OCI-LY3 (cell line): ENCODE results near the gene PGAP3.

Experiments
- H2AFZ ChIP-seq: fragments of 200-600, 300-600 bp; shearing (Covaris generic); 2 replicates; pipeline ENCODE4 v1.6.0; 2014; ENCODE audit warnings: antibody characterized with exemption, low read depth, low read length
- H3K27ac ChIP-seq: fragments of 200-600, 300-600 bp; sonication (generic); 2 replicates; pipeline ENCODE4 v1.5.1; 2014; ENCODE audit warnings: mild to moderate bottlenecking, low read length, moderate library complexity, mixed read lengths
- H3K27me3 ChIP-seq: fragments of 200-600, 300-600 bp; sonication (generic); 2 replicates; pipeline ENCODE4 v1.6.1; 2014; ENCODE audit warnings: low read depth, low read length, mixed read lengths
- H3K36me3 ChIP-seq: fragments of 200-600, 300-600 bp; sonication (generic); replicated peaks from 2 replicates; pipeline ENCODE3; 2014; ENCODE audit warnings: low read depth, low read length, mixed read lengths
- H3K4me1 ChIP-seq: fragments of 300-600, 200-600 bp; sonication (generic); 2 replicates; pipeline ENCODE4 v1.6.1; 2014; ENCODE audit warnings: low read length, mixed read lengths
- H3K4me2 ChIP-seq: fragments of 200-600, 300-600 bp; sonication (generic); 2 replicates; pipeline ENCODE4 v1.6.1; 2014; ENCODE audit warnings: low read length, mixed read lengths
- H3K4me3 ChIP-seq: fragments of 300-600, 200-600 bp; sonication (generic); 2 replicates; pipeline ENCODE4 v1.5.1; 2014; ENCODE audit warnings: antibody characterized with exemption, mild to moderate bottlenecking, low read length, moderate library complexity
- H3K79me2 ChIP-seq: fragments of 300-600, 200-600 bp; shearing (Covaris generic); 2 replicates; pipeline ENCODE4 v1.6.1; 2014; ENCODE audit warnings: mild to moderate bottlenecking, low read length, mixed read lengths
- H3K9ac ChIP-seq: fragments of 300-600, 200-600 bp; shearing (Covaris generic); 2 replicates; pipeline ENCODE4 v1.6.0; 2014; ENCODE audit warnings: mild to moderate bottlenecking, low read length, moderate library complexity
- H3K9me3 ChIP-seq: fragments of 200-600, 300-600 bp; shearing (Covaris generic); 2 replicates; pipeline ENCODE4 v1.6.1; 2014; ENCODE audit warnings: low read length, mixed read lengths; ENCODE audit not compliant: insufficient read depth
- H4K20me1 ChIP-seq: fragments of 200-600, 300-600 bp; sonication (generic); 2 replicates; pipeline ENCODE4 v1.6.1; 2016; ENCODE audit warnings: low read length, mixed read lengths; ENCODE audit not compliant: insufficient read depth
- CTCF ChIP-seq: fragments of 200-600, 300-600 bp; sonication (generic); IDR thresholded peaks from 2 replicates; pipeline ENCODE4 v1.5.1; 2014; ENCODE audit warnings: antibody characterized with exemption, low read length, low read depth
- EZH2phosphoT487 ChIP-seq: fragments of 200-600 bp; shearing (Covaris generic); IDR thresholded peaks from 2 replicates; pipeline ENCODE4 v1.6.1; 2018; ENCODE audit warnings: antibody characterized with exemption, mixed run types, low read depth

PGAP3 gene

GRCh38 chr17:39722965-39723848 is 35.4 kb upstream of the PGAP3 start:
- H3K9me3 ChIP-seq = no peaks in the 10 kb centered on the region
- peak overlapping the region; percentile 73 for H3K4me2 ChIP-seq
- peak overlapping the region; percentile 80 for H3K4me3 ChIP-seq
- peaks cover 5% of the 10 kb centered on the region for H3K36me3 ChIP-seq
- no peaks in the 10 kb centered on the region for H4K20me1 ChIP-seq
- H2AFZ ChIP-seq = no peak overlapping the region; the same call in 1 of the 2 replicates
- no peak overlapping the region for H3K27ac ChIP-seq
- H3K9ac ChIP-seq = peak overlapping the region; percentile 56
- TF ChIP-seq CTCF (no peak), EZH2phosphoT487 (no peak)
- H3K4me1 ChIP-seq = peaks cover 6% of the 10 kb centered on the region; the same call in 1 of the 2 replicates
- no peaks in the 10 kb centered on the region for H3K27me3 ChIP-seq
- H3K79me2 ChIP-seq = no peaks in the 10 kb centered on the region

GRCh38 chr17:39722104-39722503 is 34.2 kb upstream of the PGAP3 start:
- Histone ChIP-seq H3K79me2 (no peaks in the 10 kb centered on the region), H3K4me1 (peaks cover 6% of the 10 kb centered on the region; the same call in 1 of the 2 replicates), H3K9ac (no peak overlapping the region), H3K36me3 (no peaks in the 10 kb centered on the region), H3K27me3 (no peaks in the 10 kb centered on the region), H3K9me3 (no peaks in the 10 kb centered on the region), H3K4me2 (no peak overlapping the region), H3K27ac (no peak overlapping the region), H3K4me3 (no peak overlapping the region), H2AFZ (no peak overlapping the region), H4K20me1 (no peaks in the 10 kb centered on the region)
- TF ChIP-seq CTCF (no peak), EZH2phosphoT487 (no peak)

GRCh38 chr17:39719563-39720355 is 31.9 kb upstream of the PGAP3 start:
- no peaks in the 10 kb centered on the region for H3K9me3 ChIP-seq
- TF ChIP-seq CTCF = no peak

GRCh38 chr17:39717660-39718059 is 29.8 kb upstream of the PGAP3 start:
- H3K4me1 ChIP-seq = peaks cover 16% of the 10 kb centered on the region
- H3K27ac ChIP-seq = no peak overlapping the region
- no peaks in the 10 kb centered on the region for H3K9me3 ChIP-seq
- no peaks in the 10 kb centered on the region for H3K27me3 ChIP-seq
- no peaks in the 10 kb centered on the region for H3K36me3 ChIP-seq
- H2AFZ ChIP-seq = no peak overlapping the region
- no peak overlapping the region for H3K9ac ChIP-seq
- no peak for TF ChIP-seq CTCF
- TF ChIP-seq EZH2phosphoT487 = no peak
- H3K4me2 ChIP-seq = no peak overlapping the region
- no peak overlapping the region for H3K4me3 ChIP-seq
- H3K79me2 ChIP-seq = no peaks in the 10 kb centered on the region
- no peaks in the 10 kb centered on the region for H4K20me1 ChIP-seq

More at GRCh38 chr17:39719563-39720355, 31.9 kb upstream of the PGAP3 start:
- Histone ChIP-seq H3K9ac (no peak overlapping the region), H3K79me2 (no peaks in the 10 kb centered on the region), H3K4me1 (peaks cover 22% of the 10 kb centered on the region), H3K27me3 (no peaks in the 10 kb centered on the region), H3K4me2 (no peak overlapping the region), H3K4me3 (no peak overlapping the region), H4K20me1 (no peaks in the 10 kb centered on the region), H3K36me3 (no peaks in the 10 kb centered on the region), H3K27ac (no peak overlapping the region), H2AFZ (no peak overlapping the region)
